DMS53 (cell line): Measurements from ENCODE around the gene MACF1.
"Not testable (repeated sequence)": the region's sequence is repeated elsewhere in the genome, so short reads cannot be mapped to it uniquely, and the experiment has no call there.

Experiments
- DNase-seq: peaks from one replicate; lab custom pipeline; 2025; lab: John Stamatoyannopoulos, UW

The MACF1 gene

DNA sequence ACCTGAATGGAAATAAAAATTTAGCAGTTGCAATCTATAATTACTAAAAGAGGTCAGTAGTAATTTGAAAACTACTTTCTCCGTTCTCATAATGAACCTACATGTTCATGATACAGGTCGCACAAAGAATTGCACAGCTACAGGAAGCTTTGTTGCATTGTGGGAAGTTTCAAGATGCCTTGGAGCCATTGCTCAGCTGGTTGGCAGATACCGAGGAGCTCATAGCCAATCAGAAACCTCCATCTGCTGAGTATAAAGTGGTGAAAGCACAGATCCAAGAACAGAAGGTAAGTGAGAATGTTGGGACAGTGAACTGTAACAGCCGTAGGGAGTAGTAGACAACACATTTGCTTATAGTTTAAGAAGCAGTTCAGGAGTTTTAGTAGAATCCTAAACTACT lies 218.1 kb downstream of the MACF1 start:
- DNase-seq: no peak

DNA sequence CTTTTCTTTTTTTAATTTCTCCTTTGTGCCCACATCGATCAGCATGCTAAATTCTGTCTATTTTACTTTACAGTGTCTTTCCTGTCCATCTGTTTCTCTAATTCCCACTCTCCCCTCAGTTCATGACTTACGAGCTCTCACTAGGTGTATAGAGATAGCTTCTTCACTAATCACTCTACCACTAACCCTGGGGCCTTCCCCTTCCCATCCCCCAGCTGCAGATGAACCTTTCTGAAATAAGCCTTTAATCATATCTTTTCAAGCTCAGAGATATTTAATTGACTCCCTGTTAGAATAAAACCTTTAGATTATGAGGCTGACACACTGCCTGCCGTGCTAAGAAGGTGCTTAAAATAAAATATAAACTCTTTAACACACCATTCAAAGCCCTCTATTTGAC lies 220.7 kb downstream of the MACF1 start:
- no peak for DNase-seq

DNA sequence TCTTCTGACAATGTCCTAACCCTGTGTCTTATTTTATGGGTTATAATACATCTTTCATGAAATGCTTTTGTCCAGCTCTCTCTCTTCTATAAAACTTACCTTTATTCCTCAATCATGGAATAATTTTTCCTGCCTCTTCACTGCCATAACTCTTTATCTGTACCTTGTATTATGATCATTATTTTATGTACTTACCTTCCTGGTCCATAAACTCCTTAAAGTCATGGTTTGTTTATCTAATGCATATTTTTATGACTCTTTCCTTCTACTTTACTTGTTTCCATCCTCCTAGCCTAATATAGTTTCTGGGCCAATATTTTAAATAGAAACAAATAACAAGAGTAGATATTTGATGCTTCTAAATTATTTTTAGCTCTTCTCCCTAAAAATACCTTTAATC lies 221.1 kb downstream of the MACF1 start:
- no peak for DNase-seq

DNA sequence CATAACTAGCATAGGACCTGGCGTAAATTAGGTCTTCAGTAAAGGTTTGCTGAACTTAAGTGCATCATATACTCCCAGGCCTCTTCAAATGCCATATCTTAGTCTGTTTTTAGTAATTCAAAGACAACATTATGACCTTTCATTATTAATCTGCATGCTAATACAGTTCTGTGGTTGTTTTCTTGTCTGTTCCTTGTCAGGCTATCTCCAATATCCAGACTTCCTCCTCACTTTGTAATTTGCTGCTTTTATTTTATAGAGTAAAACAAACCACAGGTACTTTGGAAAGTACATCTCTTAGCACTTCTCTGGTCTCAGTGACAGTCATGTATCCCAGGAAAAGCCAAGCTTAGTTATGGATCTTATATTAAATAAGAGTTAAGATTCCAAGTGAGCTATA lies 221.9 kb downstream of the MACF1 start:
- no peak for DNase-seq

DNA sequence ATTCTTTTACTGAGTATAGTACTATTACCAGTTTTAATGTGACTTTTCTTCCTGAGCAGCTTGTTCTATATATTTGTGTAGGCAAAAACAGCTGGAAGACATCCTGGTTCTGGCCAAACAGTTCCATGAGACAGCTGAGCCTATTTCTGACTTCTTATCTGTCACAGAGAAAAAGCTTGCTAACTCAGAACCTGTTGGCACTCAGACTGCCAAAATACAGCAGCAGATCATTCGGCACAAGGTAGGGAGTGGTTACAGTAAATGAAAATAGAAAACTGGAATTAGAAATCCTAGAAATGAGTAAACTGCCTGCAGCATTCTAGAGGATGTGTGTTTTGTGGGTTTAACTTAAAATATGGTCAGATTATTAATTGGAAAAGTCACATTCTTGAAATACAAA lies 222.9 kb downstream of the MACF1 start:
- DNase-seq: no peak

DNA sequence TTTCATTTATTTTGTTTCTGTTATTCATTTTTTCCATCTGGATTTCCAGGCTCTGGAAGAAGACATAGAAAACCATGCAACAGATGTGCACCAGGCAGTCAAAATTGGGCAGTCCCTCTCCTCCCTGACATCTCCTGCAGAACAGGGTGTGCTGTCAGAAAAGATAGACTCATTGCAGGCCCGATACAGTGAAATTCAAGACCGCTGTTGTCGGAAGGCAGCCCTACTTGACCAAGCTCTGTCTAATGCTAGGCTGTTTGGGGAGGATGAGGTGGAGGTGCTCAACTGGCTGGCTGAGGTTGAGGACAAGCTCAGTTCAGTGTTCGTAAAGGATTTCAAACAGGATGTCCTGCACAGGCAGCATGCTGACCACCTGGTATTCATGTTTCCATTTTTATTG lies 223.4 kb downstream of the MACF1 start:
- no peak for DNase-seq

DNA sequence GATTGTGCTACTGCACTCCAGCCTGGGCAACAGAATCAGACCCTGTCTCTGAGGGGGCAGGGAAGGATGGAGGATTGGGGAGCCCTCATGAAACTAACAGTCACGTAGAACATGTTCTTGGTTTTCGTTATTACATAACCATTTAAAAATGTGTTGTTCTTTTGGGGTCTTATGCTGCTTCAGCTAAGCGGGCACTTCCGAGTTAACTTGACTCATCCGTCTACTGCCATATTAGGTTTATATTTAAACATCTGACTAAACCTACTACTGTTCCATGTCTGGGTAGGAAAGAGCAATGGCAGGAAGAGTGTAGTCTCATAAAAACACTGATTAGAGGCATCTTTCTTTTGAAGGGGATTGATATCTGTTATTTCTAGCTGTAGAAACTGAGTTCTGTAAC lies 227.4 kb downstream of the MACF1 start:
- DNase-seq: no peak

DNA sequence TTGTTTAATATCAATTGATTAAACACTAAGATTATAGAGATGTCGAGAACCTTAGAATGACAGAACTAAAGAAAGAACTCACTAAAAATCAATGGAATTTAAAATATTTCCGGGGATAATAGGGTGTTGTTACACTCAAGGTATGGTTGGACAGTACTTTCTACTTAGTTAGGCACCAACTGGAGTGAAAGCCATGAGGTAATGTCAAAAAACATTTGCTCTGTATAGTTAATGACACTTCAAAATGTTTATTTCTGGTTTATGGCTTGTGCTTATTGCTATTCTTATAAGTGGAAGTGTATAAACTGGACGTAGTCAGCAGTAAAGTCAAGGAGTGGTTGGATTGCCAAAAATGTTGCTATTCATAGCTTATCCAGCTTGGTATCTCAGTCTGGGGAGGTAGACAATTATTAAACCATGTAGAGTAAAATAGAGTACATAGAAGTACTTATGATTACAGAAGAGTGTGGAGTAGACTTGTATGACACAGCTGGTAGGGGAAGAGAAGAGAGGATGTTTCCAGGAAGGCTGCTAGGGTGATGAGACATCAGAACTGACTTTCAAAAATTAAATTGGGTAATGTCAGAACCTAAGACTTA lies 230.4 kb downstream of the MACF1 start:
- DNase-seq: peak; percentile 59

DNA sequence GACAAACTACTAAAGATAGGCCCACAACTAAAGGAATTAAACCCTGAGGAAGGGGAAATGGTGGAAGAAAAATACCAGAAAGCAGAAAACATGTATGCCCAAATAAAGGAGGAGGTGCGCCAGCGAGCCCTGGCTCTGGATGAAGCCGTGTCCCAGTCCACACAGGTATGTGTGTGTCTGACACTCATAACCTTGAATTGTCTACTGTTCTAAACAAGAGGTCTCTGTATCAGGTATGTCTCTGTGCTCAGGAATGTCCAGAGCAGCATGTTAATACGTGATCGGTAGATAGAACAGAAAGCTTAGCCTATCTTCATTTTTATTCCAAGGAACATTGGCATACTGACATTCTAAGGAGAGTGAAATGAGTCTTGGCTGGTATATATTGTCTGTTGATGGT lies 231.1 kb downstream of the MACF1 start:
- DNase-seq: no peak

DNA sequence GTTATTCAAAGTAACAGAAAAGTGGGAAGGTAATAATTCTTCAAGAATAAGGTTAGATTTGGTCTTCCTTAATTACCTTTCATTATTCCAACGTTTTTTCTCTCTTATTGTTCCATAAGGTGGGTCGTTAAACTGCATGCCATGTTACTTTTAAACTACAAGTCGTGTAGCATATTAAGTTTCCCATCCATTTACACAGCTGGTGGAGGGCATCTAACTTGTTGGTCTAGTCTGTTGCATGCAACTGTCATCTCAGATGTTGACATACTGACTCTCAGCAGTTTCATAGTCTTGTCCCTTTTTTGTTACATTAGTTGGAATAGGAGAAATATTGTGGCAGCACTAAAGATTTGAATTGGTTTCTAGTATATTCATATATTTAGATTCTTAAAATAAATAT lies 232.3 kb downstream of the MACF1 start:
- peak; percentile 12 for DNase-seq

DNA sequence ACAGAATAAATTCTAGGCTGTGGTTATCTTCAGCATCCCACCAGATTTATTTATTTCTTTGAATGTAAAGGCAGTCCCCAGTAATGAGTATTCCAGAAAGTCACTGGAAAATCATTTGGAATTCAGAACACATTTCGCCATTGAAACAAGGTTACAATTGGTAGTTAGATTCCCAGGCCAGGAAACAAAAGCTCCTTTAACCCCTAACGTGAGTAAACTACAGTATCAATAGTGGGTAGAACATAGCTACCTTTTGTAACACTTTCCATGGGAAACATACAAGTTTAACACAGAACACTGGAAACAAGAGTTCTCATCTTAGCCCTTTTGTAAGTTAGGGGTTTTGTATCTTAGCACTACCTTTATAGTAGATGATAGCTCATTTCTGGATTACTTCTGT lies 233.5 kb downstream of the MACF1 start:
- DNase-seq: no peak

DNA sequence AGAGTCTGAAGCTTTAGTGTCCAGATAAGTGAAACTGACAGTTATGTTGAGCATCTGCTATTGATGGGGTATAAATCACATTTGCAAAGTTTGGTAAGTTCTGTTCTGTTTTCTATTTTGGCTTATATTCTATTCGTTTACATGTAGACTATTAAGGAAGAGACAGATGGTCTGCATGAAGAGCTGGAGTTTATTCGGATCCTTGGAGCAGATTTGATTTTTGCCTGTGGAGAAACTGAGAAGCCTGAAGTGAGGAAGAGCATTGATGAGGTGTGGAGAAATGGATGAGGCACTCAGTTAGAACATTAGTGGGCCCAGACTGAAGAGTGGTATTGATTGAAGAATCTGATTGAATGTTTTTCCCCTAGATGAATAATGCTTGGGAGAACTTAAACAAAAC lies 236.4 kb downstream of the MACF1 start:
- no peak for DNase-seq

DNA sequence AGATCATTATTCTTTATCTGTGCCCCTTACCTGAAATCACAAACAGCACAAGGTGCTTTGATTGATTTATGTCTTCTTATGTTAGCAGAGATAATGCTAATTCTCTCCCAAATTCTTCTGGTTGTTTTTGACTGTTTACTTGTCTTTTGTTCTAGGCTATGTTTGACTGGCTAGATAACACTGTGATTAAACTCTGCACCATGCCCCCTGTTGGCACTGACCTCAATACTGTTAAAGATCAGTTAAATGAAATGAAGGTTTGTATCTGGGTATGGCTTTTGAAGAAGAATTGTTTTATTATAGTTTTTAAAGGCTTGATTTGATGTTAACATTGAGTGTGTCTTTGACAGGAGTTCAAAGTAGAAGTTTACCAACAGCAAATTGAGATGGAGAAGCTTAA lies 237.3 kb downstream of the MACF1 start:
- no peak for DNase-seq

DNA sequence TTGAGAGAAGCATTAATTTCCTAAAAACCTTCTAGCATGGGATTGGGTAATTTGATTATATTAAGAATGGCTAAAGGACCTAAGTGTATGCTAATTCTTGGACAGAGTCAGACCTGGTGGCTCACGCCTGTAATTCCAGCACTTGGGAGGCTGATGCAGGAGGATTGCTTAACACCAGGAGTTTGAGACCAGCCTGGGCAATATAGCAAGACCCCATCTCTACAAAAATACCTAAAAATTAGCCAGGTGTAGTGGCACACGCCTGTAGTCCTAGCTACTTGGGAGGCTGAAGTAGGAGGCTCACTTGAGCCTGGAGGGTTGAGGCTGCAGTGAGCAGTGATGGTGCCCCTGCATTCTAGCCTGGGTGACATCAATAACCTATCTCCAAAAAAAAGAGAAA lies 241.1 kb downstream of the MACF1 start:
- no peak for DNase-seq

DNA sequence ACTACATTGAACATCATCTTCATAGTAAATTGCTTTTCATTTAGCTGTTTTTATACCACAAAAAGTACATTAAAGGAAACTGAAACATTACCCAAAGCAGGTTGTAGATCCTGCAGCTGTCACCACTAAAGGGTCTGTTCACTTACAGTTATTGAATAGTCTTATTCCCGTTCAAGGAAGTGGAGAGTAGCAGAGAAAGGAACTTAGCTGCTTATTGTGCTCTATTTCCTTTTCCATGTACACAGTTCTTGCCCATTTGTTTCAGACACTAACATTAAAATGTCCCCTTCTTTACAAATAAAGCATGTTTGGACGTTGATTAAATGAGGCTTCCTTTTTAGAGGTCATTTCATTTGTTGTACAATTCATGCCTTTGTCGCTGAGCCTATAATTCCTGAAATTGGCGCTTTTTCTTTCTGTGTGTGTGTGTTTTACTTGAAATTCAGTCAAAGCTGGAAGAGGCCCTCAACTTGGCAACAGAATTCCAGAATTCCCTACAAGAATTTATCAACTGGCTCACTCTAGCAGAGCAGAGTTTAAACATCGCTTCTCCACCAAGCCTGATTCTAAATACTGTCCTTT lies 242.6 kb downstream of the MACF1 start:
- no peak for DNase-seq

DNA sequence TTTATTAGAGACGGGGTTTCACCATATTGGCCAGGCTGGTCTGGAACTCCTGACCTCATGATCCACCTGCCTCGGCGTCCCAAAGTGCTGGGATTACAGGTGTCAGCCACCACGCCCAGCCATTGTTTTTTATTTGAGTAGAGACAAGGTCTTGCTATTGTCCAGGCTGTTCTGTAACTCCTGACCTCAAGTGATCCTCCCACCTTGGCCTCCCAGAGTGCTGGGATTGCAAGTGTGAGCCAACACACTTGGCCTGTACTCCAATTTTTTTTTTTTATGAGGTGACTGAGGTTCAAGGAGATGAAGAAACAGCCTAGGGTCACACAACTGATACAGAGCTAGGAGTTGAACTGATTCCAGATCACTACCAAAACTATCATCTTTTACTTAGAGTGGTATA lies 245.5 kb downstream of the MACF1 start:
- not testable (repeated sequence) for DNase-seq

DNA sequence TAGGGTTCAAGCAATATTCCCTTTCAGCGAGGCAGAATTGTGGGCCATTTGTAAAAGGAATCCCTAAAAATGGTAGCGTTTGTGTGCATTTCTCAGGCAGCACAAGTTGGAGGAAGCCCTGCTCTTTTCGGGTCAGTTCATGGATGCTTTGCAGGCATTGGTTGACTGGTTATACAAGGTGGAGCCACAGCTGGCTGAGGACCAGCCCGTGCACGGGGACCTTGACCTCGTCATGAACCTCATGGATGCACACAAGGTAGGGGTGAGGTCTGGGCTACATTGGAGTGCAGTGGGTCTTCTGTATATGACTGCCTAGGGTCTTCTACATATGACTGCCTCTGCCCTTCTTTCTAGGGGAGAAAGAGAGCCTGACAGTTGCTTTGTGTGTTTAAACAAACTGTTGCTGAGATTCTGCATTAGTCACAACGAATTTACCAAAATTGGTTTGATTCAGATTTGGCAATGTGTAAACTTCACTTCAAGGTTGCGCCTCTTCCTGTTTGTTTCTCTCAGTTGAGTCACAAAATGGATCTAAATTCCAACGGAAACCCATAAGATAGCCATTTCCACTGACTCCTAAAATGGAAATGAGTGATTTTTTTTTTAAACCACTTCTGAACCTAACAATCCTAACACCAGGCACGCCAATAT lies 246.6 kb downstream of the MACF1 start:
- no peak for DNase-seq

DNA sequence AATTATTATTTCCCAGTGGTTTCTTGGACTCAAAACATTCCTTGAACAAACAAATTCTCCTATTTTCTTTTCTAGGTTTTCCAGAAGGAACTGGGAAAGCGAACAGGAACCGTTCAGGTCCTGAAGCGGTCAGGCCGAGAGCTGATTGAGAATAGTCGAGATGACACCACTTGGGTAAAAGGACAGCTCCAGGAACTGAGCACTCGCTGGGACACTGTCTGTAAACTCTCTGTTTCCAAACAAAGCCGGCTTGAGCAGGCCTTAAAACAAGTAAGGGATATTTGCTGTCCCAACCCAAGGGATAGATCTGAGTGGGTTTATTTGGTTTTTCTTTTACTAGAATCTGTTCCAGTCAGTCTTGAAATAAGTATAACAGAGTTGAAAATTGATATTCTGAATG lies 247.6 kb downstream of the MACF1 start:
- no peak for DNase-seq

DNA sequence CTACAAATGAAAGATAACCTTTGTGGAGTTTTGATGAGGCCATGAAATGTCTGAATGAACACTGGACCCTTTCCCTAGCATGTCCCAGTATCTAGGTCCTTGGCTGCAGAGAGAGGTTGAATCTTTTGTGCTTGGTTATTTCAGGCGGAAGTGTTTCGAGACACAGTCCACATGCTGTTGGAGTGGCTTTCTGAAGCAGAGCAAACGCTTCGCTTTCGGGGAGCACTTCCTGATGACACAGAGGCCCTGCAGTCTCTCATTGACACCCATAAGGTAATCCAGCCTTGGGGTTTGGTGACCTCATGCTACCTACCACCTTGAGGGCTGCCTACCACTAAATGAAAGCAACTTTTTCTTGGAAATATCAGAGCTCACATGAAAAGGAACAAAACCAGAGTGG lies 248.0 kb downstream of the MACF1 start:
- DNase-seq: no peak

DNA sequence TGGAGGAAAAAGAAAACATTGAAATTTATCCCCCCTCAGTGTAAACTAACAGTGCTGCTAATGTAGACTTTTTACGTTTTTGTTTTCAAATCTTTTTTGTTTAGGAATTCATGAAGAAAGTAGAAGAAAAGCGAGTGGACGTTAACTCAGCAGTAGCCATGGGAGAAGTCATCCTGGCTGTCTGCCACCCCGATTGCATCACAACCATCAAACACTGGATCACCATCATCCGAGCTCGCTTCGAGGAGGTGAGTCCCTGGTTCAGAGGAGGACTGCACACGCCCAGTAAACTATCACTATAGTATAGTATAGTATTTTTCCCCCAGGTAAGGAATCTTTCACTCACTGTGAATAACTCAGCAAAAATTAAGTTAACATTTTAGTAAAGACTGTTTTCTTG lies 249.1 kb downstream of the MACF1 start:
- DNase-seq: no peak

DNA sequence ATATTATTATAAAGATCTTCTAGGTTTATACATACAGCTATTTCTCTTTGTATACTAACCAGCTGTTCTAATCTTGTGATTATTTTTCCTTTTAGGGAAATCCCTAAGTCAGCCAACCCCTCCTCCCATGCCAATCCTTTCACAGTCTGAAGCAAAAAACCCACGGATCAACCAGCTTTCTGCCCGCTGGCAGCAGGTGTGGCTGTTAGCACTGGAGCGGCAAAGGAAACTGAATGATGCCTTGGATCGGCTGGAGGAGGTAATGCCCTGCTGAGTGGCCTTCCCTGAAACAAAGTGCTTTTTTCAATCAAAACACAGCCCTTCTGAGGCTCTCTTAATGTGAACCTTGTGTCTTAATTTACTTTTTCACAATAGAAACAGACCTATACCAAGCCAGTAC lies 254.5 kb downstream of the MACF1 start:
- no peak for DNase-seq

DNA sequence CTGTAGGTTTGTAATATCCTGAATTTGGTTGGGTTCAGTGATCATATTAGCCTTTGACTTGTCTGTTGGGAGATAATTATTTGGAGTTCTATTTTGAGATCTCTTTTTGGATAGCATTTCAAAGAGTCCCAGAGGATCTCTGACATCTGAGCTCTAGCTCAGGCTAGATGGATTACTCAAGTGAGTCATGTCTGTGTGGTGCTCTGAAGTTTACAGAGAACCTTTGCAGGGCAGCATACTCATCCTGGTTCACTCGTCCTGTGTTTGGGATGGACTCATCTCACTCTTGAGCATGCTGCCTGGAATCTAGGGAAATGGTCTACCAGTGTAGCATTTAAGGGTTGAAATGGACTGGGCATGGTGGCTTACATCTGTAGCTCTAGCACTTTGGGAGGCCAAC lies 257.6 kb downstream of the MACF1 start:
- DNase-seq: no peak

DNA sequence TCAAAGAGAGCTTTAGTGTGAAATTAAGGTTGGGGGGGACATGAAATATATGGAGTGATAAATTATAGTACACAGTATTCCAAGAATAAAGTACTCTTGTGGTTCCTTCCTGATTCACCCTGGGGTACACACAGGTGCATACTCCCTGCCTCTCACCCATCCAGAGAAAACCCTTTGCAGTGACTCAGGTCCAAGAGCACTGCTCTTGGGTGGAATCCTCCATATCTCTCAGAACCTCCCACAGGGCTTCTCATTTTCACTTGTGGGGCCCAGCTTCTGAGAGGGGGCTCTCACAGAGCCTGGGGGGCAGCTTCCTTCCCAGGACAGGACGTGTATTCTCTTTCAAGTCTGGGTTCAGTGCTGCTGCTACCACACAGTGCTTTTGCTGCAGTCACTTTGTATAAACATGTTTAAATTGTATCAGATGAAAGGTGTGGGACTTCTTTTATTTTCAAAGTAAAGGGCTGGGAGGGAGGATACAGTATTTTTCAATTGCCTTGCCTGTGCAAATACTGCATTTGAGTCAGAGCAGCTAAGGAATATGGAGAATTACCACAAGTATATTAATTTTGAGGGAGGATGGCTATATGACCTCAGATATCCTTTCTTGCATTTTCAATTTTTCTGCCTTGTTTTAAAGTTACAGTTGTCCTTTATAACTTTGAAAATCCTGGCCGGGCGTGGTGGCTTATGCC lies 262.1 kb downstream of the MACF1 start:
- no peak for DNase-seq
